Central memory CD4-positive, alpha-beta T cell (primary cell): ENCODE results near the gene OBI1.

Experiments used
- DNase-seq: peaks from one replicate; pipeline ENCODE4 v3.0.0; 2022
- total RNA-seq, 3 experiments: gene quantifications; one replicate each; lab custom pipeline; 2026; lab: John Stamatoyannopoulos, UW

The OBI1 gene
- total RNA-seq: 10.4 to 59.5 (median 39.8) reads per million in 3 experiments

GRCh38 chr13:78658630-78659449, at the start of gene OBI1:
Gene OBI1 (minus strand): TSS chr13:78659155. CDS start chr13:78659120, 35 bp downstream.
- DNase-seq: peak; percentile 91

GRCh38 chr13:78701383-78701782, 42.4 kb upstream of the OBI1 start:
- no peak for DNase-seq

- no peak for DNase-seq
Measured at GRCh38 chr13:78700121-78700910, 41.4 kb upstream of the OBI1 start.

GRCh38 chr13:78689011-78689410, 30.1 kb upstream of the OBI1 start:
- no peak for DNase-seq

GRCh38 chr13:78686461-78686860, 27.5 kb upstream of the OBI1 start:
- no peak for DNase-seq

- no peak for DNase-seq
Measured at GRCh38 chr13:78680576-78681350, 21.8 kb upstream of the OBI1 start.

- DNase-seq: no peak
Measured at GRCh38 chr13:78680115-78680561, 21.2 kb upstream of the OBI1 start.

- DNase-seq: no peak
Measured at GRCh38 chr13:78679329-78679728, 20.4 kb upstream of the OBI1 start.

- no peak for DNase-seq
Measured at GRCh38 chr13:78675112-78675511, 16.2 kb upstream of the OBI1 start.

- DNase-seq: no peak
Measured at GRCh38 chr13:78674638-78675037, 15.7 kb upstream of the OBI1 start.

GRCh38 chr13:78662467-78662866, 3.5 kb upstream of the OBI1 start:
- no peak for DNase-seq

- DNase-seq: no peak
Measured at GRCh38 chr13:78660495-78660857, 1.5 kb upstream of the OBI1 start.

GRCh38 chr13:78659732-78660494, 958 bp upstream of the OBI1 start:
- peak; percentile 9 for DNase-seq

- DNase-seq: peak; percentile 15
Measured at GRCh38 chr13:78659450-78659730, 435 bp upstream of the OBI1 start.

GRCh38 chr13:78657699-78658629, 991 bp downstream of the OBI1 start:
- DNase-seq: no peak

- no peak for DNase-seq
Measured at GRCh38 chr13:78655906-78656305, 3.0 kb downstream of the OBI1 start.

GRCh38 chr13:78655007-78655406, 3.9 kb downstream of the OBI1 start:
- DNase-seq: no peak

- no peak for DNase-seq
Measured at GRCh38 chr13:78652651-78653050, 6.3 kb downstream of the OBI1 start.

GRCh38 chr13:78650717-78651083, 8.3 kb downstream of the OBI1 start:
- DNase-seq: no peak

GRCh38 chr13:78649997-78650716, 8.8 kb downstream of the OBI1 start:
- no peak for DNase-seq
